Measurements from ENCODE around the gene WDR75.

The WDR75 gene

GRCh38 chr2:189500456-189501160 lies 59.3 kb downstream of the WDR75 start:
- TF ChIP-seq CTCF (IDR thresholded peaks at IDR 0.05; ENCODE audit: borderline replicate concordance, extremely low read depth, low read length, poor library complexity, severe bottlenecking) (no peak), EZH2 (IDR thresholded peaks at IDR 0.05; ENCODE audit: borderline replicate concordance, low read depth, low read length, severe bottlenecking) (no peak)
- Histone ChIP-seq H3K4me1 (ENCODE audit: insufficient read depth, low read length) (peaks cover 7% of the 10 kb centered on the region), H3K27me3 (ENCODE audit: insufficient read depth, low read length, poor library complexity) (no peaks in the 10 kb centered on the region), H3K4me2 (ENCODE audit: insufficient read depth, low read length) (no peak overlapping the region), H3K9me3 (ENCODE audit: insufficient read depth, low read length, severe bottlenecking) (no peaks in the 10 kb centered on the region), H2AFZ (ENCODE audit: low read depth, low read length) (no peak overlapping the region), H3K27ac (ENCODE audit: low read length) (no peak overlapping the region), H3K9ac (ENCODE audit: low read depth, low read length) (no peak overlapping the region), H3K79me2 (ENCODE audit: insufficient read depth, low read length) (no peaks in the 10 kb centered on the region), H4K20me1 (ENCODE audit: insufficient read depth, low read length) (no peaks in the 10 kb centered on the region), H3K36me3 (ENCODE audit: insufficient read depth, low read length) (no peaks in the 10 kb centered on the region), H3K4me3 (ENCODE audit: low read depth in 1 of 2, low read length in 2 of 2) (no peak overlapping the region)
- no peak for DNase-seq
- ATAC-seq (ENCODE audit: insufficient read depth, low read depth) = no peak

- Histone ChIP-seq H3K4me3 (ENCODE audit: low read depth in 1 of 2, low read length in 2 of 2) (no peak overlapping the region), H3K27ac (ENCODE audit: low read length) (no peak overlapping the region), H3K9me3 (ENCODE audit: insufficient read depth, low read length, severe bottlenecking) (no peaks in the 10 kb centered on the region), H3K4me1 (ENCODE audit: insufficient read depth, low read length) (peaks cover 9% of the 10 kb centered on the region), H3K36me3 (ENCODE audit: insufficient read depth, low read length) (no peaks in the 10 kb centered on the region), H3K27me3 (ENCODE audit: insufficient read depth, low read length, poor library complexity) (no peaks in the 10 kb centered on the region), H4K20me1 (ENCODE audit: insufficient read depth, low read length) (no peaks in the 10 kb centered on the region), H3K4me2 (ENCODE audit: insufficient read depth, low read length) (no peak overlapping the region), H2AFZ (ENCODE audit: low read depth, low read length) (no peak overlapping the region), H3K9ac (ENCODE audit: low read depth, low read length) (no peak overlapping the region), H3K79me2 (ENCODE audit: insufficient read depth, low read length) (no peaks in the 10 kb centered on the region)
- DNase-seq (no peak), ATAC-seq (ENCODE audit: insufficient read depth, low read depth) (no peak)
- no peak for TF ChIP-seq CTCF (IDR thresholded peaks at IDR 0.05; ENCODE audit: borderline replicate concordance, extremely low read depth, low read length, poor library complexity, severe bottlenecking)
- no peak for TF ChIP-seq EZH2 (IDR thresholded peaks at IDR 0.05; ENCODE audit: borderline replicate concordance, low read depth, low read length, severe bottlenecking)
Observed at GRCh38 chr2:189501487-189501886, 60.2 kb downstream of the WDR75 start.

- Histone ChIP-seq H3K4me2 (ENCODE audit: insufficient read depth, low read length) (no peak overlapping the region), H3K79me2 (ENCODE audit: insufficient read depth, low read length) (no peaks in the 10 kb centered on the region), H3K9me3 (ENCODE audit: insufficient read depth, low read length, severe bottlenecking) (no peaks in the 10 kb centered on the region), H3K4me1 (ENCODE audit: insufficient read depth, low read length) (peaks cover 9% of the 10 kb centered on the region), H3K36me3 (ENCODE audit: insufficient read depth, low read length) (no peaks in the 10 kb centered on the region), H2AFZ (ENCODE audit: low read depth, low read length) (no peak overlapping the region), H3K27ac (ENCODE audit: low read length) (no peak overlapping the region), H3K4me3 (ENCODE audit: low read depth in 1 of 2, low read length in 2 of 2) (no peak overlapping the region), H3K27me3 (ENCODE audit: insufficient read depth, low read length, poor library complexity) (no peaks in the 10 kb centered on the region), H4K20me1 (ENCODE audit: insufficient read depth, low read length) (no peaks in the 10 kb centered on the region), H3K9ac (ENCODE audit: low read depth, low read length) (no peak overlapping the region)
- TF ChIP-seq EZH2 (IDR thresholded peaks at IDR 0.05; ENCODE audit: borderline replicate concordance, low read depth, low read length, severe bottlenecking) (no peak), CTCF (IDR thresholded peaks at IDR 0.05; ENCODE audit: borderline replicate concordance, extremely low read depth, low read length, poor library complexity, severe bottlenecking) (no peak)
- no peak for ATAC-seq (ENCODE audit: insufficient read depth, low read depth)
- DNase-seq = no peak
Observed at GRCh38 chr2:189502714-189503113, 61.4 kb downstream of the WDR75 start.
